ENCODE results near the gene ADGRV1.

- TF ChIP-seq CTCF (conservative IDR thresholded peaks at IDR 0.05; ENCODE audit: low read length) = no peak
- TF ChIP-seq EZH2phosphoT487 (IDR thresholded peaks at IDR 0.05; ENCODE audit: borderline replicate concordance, low read depth, low read length) = no peak
Measured at GRCh38 chr5:90981177-90981576, 422.6 kb downstream of the ADGRV1 start.
